ENCODE data around the gene DNAH12. TPM values are rescaled to one million over a fixed set of nuclear protein-coding genes. Genes with fewer than 3 reads are reported as not detected.
"Not testable (repeated sequence)": the region's sequence is repeated elsewhere in the genome, so short reads cannot be mapped to it uniquely, and the experiment has no call there.

The DNAH12 gene
- total RNA-seq, 4 donors from 2014 or later = under 0.01 to 1.1 (median 0.15) TPM

DNA sequence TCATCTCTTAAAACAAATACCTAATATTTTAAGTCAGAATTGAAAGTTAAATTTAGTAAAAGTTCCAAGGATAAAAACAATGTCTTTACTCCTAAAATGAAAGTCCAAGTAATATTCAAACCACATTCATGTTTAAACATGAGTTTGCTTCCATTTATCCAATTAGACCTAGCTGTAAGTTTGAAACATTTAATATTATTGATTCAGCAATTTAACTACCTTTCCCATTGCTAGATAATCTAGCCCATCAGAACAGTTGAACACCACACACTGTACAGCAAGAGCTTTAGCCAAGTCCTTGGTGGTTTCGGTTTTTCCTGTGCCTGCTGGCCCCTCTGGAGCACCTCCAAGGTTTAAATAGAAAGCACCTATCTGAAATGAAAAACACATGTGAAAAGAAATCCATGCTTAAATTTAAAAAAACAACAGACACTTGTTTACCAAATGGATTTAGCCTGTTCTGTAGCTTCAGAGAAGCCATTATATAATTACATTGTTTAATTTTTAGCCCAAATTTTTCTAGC lies 97.8 kb downstream of the DNAH12 start:
- DNase-seq (ENCODE audit: low spot score in 2 of 2) = no peak
- H3K36me3 ChIP-seq = no peaks in the 10 kb centered on the region
- H3K27me3 ChIP-seq = no peaks in the 10 kb centered on the region
- peaks cover 0 to 6% (median 0%) of the 10 kb centered on the region in 4 donors for H3K4me1 ChIP-seq
- no peak overlapping the region for H3K27ac ChIP-seq
- no peak overlapping the region for H3K4me3 ChIP-seq
- no peaks in the 10 kb centered on the region for H3K9me3 ChIP-seq
- WGBS, 2 donors = 50 to 60% methylated on average over 1 of the region's 1 CpG
- TF ChIP-seq EP300 (IDR thresholded peaks at IDR 0.05) (no peak), POLR2A (IDR thresholded peaks at IDR 0.05) (no peak)
- TF ChIP-seq, protein P1, sequence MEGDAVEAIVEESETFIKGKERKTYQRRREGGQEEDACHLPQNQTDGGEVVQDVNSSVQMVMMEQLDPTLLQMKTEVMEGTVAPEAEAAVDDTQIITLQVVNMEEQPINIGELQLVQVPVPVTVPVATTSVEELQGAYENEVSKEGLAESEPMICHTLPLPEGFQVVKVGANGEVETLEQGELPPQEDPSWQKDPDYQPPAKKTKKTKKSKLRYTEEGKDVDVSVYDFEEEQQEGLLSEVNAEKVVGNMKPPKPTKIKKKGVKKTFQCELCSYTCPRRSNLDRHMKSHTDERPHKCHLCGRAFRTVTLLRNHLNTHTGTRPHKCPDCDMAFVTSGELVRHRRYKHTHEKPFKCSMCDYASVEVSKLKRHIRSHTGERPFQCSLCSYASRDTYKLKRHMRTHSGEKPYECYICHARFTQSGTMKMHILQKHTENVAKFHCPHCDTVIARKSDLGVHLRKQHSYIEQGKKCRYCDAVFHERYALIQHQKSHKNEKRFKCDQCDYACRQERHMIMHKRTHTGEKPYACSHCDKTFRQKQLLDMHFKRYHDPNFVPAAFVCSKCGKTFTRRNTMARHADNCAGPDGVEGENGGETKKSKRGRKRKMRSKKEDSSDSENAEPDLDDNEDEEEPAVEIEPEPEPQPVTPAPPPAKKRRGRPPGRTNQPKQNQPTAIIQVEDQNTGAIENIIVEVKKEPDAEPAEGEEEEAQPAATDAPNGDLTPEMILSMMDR (IDR thresholded peaks at IDR 0.05) = no peak

DNA sequence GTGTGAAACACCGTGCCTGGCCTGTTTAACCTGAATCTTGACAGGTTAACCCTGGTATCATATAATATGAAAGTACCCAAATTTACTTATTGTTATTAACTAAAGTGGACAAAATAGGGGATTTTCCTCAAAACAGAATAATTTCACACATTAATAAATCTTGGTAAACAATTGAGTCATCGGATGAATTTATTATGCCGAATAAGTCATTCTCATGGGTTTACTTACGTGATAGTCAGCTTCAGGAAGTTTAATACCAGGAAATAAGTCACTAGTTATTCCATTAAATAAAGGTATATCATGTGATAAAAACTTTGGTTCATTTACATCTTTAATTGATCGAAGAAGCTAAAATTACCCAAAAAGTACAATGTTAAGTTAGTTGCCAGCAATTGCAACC lies 99.7 kb downstream of the DNAH12 start:
- DNase-seq (ENCODE audit: low spot score in 2 of 2) = no peak
- Histone ChIP-seq H3K27me3 (no peaks in the 10 kb centered on the region), H3K4me1 (peaks cover 0 to 6% (median 0%) of the 10 kb centered on the region in 4 donors), H3K4me3 (no peak overlapping the region), H3K9me3 (peaks cover 0 to 10% (median 0%) of the 10 kb centered on the region in 4 donors), H3K36me3 (no peaks in the 10 kb centered on the region), H3K27ac (no peak overlapping the region)
- TF ChIP-seq EP300 (IDR thresholded peaks at IDR 0.05) = no peak
- TF ChIP-seq POLR2A (IDR thresholded peaks at IDR 0.05) = no peak
- TF ChIP-seq, protein P1 (IDR thresholded peaks at IDR 0.05) = no peak
- 90 to 94% methylated on average over 5 of the region's 5 CpGs for WGBS, 2 donors

DNA sequence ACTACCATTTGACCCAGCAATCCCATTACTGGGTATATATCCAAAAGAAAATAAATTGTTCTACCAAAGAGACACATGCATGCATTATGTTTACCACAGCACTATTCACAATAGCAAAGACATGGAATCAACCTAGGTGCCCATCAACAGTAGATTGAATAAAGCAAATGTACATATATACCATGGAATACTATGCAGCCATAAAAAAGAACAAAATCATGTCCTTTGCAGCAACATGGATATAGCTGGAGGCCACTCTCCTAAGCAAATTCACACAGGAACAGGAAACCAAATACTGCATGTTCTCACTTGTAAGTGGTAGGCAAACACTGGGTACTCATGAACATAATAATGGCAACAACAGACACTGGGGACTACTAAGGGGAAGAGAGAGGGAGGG lies 104.0 kb downstream of the DNAH12 start:
- not testable (repeated sequence) for H3K4me3 ChIP-seq; H3K36me3 ChIP-seq; H3K4me1 ChIP-seq; DNase-seq (ENCODE audit: low spot score in 2 of 2); H3K27me3 ChIP-seq; H3K27ac ChIP-seq
- peaks cover 0 to 10% (median 0%) of the 10 kb centered on the region in 4 donors for H3K9me3 ChIP-seq

DNA sequence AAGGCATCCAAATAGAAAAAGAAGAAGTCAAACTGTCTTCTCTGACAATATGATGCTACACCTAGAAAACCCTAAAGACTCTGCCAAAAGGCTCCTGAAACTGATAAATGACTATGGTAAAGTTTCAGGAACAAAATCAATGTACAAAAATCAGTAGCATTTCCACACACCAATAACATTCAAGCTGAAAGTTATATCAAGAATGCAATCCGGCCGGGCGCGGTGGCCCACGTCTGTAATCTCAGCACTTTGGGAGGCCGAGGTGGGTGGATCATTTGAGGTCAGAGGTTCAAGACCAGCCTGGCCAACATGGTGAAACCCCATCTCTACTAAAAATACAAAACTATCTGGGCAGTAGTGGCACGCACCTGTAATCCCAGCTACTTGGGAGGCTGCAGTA lies 105.7 kb downstream of the DNAH12 start:
- H3K27me3 ChIP-seq; H3K4me3 ChIP-seq; H3K36me3 ChIP-seq; H3K27ac ChIP-seq; DNase-seq (ENCODE audit: low spot score in 2 of 2); H3K4me1 ChIP-seq: not testable (repeated sequence)
- WGBS, 2 donors = 81 to 83% methylated on average over 7 of the region's 7 CpGs
- peaks cover 0 to 10% (median 0%) of the 10 kb centered on the region in 4 donors for H3K9me3 ChIP-seq

DNA sequence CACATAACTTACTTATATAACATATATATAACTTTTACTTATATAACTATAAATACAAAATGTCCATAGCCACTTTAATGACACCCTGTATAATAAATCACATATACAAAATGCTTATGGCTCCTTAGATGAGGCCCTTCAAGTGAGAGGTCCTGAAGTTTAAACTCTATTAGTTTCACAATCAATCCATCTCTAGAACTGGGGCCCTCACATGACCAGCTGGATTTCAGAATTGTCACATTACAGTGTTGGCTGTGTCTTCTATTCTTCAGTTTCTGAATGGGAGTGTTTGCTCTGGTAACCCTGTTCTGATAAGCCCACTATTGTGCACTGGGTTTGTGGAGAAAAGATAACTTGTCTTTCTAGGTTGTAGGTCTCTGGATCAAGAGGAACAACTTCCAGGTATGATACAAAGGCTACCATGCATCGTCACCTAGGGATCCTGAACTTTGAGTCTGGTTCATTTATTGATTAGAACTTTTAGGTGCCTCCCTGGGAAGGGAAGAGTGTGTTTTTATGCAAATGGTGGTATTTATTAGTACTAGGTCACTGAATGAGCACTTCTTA lies 107.9 kb downstream of the DNAH12 start:
- no peaks in the 10 kb centered on the region for H3K36me3 ChIP-seq
- 78 to 82% methylated on average over 1 of the region's 1 CpG for WGBS, 2 donors

DNA sequence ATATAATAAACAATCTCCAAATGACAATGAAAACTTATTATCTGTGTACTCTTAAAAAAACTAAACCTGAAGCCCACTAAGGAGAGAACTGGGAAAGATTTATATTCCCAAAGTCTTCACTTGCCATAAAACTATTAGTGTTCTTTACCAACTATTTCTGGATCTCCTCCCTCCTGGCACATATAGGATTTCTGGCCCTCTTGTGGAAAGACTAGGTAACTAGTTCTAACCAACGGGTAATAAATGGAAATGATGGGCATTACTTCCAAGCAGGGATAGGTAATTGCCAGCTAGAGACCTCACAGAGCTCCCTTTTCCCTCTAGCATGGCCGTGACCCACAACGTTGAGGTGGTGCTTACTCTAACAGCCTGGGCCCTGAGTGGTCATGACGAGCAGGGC lies 110.1 kb downstream of the DNAH12 start:
- H3K27me3 ChIP-seq = no peaks in the 10 kb centered on the region
- H3K4me3 ChIP-seq = no peak overlapping the region
- H3K9me3 ChIP-seq = no peaks in the 10 kb centered on the region
- DNase-seq (ENCODE audit: low spot score in 2 of 2) = no peak
- no peaks in the 10 kb centered on the region for H3K4me1 ChIP-seq
- H3K36me3 ChIP-seq = no peaks in the 10 kb centered on the region
- no peak overlapping the region for H3K27ac ChIP-seq
- WGBS, 2 donors = 22 to 37% methylated on average over 4 of the region's 4 CpGs
- TF ChIP-seq, protein P1 (IDR thresholded peaks at IDR 0.05) = peak in 3 of 5 experiments; percentile 14 to 29 (median 20)
- TF ChIP-seq POLR2A (IDR thresholded peaks at IDR 0.05) = no peak

More for the DNA sequence above, 107.9 kb downstream of the DNAH12 start:
- TF ChIP-seq EP300 (IDR thresholded peaks at IDR 0.05) (no peak), POLR2A (IDR thresholded peaks at IDR 0.05) (no peak)
- TF ChIP-seq, protein P1 (IDR thresholded peaks at IDR 0.05) = no peak
- Histone ChIP-seq H3K27me3 (no peaks in the 10 kb centered on the region), H3K27ac (no peak overlapping the region), H3K9me3 (peaks cover 0 to 10% (median 0%) of the 10 kb centered on the region in 4 donors), H3K4me3 (no peak overlapping the region), H3K4me1 (no peaks in the 10 kb centered on the region)
- DNase-seq (ENCODE audit: low spot score in 2 of 2) = no peak

All from tibial nerve (tissue), 4 donors.